T47D (cell line): ENCODE measurements around the gene PRRC2B.
A peak's percentile ranks its signal among the peaks of the same experiment; 100 is the strongest.
"Not testable (repeated sequence)": the region's sequence is repeated elsewhere in the genome, so short reads cannot be mapped to it uniquely, and the experiment has no call there.

Experiments
- DNase-seq, 2 experiments: peaks; one replicate each; pipeline versions ENCODE4 v3.0.0 to v3.0.0-alpha.2; 2011 to 2012; ENCODE audit warnings: low read depth in 1 of 2, low spot score in 1 of 2
- JUND ChIP-seq: IDR thresholded peaks from 2 replicates; pipeline ENCODE4 v1.6.1; 2012; ENCODE audit warnings: low read depth
- in situ Hi-C: cut with HindIII; loops from 2 replicates; pipeline ENCODE4 v1.10.0; 2016; ENCODE audit warnings: low sequenced_read_pairs, low pct_unique_long_range_greater_than_20kb

The PRRC2B gene

DNA sequence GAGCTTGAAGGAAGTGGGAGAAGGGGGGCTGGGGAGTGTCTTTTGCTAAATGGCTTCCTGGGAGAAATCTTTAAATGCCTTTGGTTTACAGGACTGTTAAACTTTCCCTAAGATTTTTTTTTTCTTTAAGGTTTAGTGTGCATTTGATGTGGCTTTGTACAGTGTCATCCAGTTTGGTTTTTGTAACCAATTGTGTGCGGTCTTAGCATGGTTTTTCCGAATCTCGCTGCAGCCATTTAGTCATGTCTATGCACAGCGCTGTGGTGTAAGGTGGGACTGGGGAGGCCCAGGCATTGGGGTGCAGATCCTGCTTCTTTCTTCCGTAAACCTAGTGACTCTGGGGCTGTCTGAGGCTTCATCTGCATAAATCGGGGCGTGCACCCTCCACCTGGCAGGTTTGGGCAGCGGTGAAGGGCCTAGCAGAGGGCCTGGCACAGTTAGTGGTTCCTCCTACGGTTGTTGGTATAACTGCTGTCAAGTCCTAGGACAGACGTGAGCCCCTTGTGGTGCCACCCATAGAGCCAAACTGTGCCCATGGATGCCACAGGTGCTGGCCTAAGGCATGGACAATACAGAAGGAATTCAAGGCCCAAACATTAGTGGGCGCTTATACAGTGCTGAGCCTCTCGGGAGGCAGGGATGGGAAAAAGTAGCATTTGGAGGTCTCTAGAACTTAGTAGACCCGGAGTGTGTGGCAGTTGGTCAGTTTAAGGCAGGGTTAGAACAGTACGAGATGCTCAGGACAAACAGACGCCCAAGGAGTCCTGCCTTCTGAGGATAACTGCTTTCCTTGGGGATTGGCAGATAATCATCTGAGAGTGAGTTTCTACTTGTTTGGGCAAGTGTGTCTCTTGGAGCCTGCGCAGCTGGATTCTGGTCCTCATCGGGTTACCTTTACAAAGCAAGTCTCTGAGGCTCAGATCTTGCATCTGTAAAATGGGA lies 1.5 kb downstream of the PRRC2B start:
- no peak for TF ChIP-seq JUND

DNA sequence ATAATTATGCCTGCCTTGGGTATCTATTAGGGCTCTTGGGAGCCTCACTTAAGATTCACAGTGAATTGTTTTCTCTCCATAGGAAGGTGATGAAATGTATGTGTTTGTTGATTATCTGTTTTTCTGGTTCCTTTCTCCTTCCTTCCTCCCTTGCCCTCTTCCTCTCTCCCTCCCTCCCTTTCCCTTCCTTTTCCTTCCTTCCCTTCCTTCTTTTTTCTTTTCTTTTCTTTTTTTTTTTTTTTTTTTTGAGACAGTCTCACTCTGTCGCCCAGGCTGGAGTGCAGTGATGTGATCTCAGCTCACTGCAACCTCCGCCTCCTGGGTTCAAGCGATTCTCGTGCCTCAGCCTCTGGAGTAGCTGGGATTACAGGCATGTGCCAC lies 2.2 kb downstream of the PRRC2B start:
- DNase-seq, in situ Hi-C loops: not testable (repeated sequence)

More for the DNA sequence above, 1.5 kb downstream of the PRRC2B start:
- in situ Hi-C loops: no loop called here
- DNase-seq: peak; percentile 85 to 91

DNA sequence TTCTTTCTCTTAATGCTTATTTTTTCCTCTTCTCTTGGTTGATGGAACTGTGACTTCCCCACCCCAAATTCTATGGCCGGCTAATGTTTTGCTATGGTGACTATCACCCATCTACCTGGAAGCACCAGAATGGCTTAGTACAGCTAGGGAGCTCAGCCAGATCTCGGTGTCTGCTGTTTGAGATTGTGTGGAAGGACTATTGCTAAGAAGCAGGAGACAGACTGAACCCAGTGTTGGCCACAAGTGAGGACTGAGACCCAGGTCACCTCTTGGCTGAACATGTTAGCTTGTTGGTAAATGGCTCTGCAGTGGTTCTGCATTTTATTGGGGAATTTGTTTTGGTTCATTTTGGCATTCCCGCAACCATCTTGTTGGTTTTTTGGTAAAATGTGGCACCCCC lies 2.7 kb downstream of the PRRC2B start:
- in situ Hi-C loops: no loop called here

DNA sequence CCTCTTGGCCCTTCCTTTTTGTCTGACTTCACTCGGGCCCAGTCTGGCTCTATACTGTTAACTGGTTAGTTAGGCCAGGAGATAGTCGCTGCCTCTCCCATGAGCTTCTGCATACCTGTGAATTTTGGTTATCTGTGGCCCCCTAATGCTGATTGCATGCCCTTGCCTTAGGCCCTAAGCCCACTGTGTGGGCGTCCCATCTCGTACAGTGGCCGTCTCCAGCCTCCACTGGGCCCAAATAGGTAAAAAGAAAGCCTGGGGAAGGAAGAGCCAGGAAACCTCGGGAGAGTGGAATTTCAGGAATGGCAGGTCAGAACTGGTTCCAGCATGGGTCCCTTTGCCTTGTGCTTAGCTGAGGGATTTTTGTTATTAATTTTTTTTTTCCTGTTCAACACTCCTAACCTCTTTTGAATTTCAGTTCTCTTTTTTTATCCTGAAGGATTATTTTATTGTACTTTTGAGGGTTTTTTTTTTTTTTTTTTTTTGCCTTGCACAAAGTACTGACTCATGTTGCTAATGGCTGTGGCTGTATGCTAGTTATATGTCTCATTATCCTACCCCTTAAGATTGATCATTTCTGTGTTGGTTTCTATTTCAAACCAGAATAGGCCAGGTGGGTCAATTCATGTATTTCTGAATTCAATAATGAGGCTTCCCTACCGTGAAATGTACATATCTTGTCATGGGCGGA lies 3.4 kb downstream of the PRRC2B start:
- in situ Hi-C loops: no loop called here
- DNase-seq: peak; percentile 70 to 89
- 0 out of 2 replicates have a peak, but pooled peaks have one; percentile 16 for TF ChIP-seq JUND

More for the DNA sequence above, 2.7 kb downstream of the PRRC2B start:
- DNase-seq: no peak
- TF ChIP-seq JUND: no peak

DNA sequence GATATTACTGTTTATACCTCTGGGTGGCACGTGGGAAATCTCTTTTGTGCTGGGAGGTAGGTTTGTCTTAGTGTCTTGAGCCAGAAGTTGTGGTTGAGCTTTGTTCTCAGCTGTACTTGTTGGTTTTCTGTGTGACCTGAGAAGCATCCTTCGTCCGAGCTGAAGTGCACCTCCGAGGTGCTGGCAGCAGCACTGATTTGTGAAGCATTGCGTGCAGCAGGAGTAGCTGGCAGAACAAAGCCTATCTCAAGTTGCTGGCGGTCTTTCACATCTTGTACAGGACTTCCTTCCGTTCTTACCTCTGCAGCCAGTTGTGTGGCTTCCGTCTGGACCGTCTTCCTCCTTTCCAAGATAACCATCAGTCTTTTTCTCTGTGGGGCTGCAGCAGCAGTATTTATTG lies 4.3 kb downstream of the PRRC2B start:
- peak in 1 of 2 experiments; percentile 45 for DNase-seq
- in situ Hi-C loops: no loop called here
- TF ChIP-seq JUND: no peak

DNA sequence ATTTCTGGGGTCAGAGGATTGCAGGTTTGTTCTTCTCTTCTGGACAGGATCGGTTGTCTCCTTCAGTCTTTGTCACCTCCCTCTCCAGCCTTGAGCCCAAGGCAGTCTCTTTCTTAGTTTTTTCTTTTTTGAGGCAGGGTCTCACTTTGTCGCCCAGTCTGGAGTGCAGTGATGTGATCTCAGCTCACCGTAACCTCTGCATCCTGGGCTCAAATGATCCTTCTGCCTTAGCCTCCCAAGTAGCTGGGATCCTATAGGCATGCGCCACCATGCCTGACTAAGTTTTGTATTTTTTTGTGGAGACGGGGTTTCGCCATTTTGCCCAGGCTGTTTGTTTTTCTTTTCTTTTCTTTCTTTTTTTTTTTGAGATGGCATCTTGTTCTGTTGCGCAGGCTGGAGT lies 6.1 kb downstream of the PRRC2B start:
- in situ Hi-C loops: no loop called here
- TF ChIP-seq JUND: no peak
- DNase-seq: no peak

- in situ Hi-C loops: no loop called here
- no peak for DNase-seq
- no peak for TF ChIP-seq JUND
Measured at GRCh38 chr9:131400627-131401026, 6.7 kb downstream of the PRRC2B start.

GRCh38 chr9:131402073-131402472 lies 8.2 kb downstream of the PRRC2B start:
- no peak for TF ChIP-seq JUND
- peak in 1 of 2 experiments; percentile 44 for DNase-seq
- in situ Hi-C loops: no loop called here

DNA sequence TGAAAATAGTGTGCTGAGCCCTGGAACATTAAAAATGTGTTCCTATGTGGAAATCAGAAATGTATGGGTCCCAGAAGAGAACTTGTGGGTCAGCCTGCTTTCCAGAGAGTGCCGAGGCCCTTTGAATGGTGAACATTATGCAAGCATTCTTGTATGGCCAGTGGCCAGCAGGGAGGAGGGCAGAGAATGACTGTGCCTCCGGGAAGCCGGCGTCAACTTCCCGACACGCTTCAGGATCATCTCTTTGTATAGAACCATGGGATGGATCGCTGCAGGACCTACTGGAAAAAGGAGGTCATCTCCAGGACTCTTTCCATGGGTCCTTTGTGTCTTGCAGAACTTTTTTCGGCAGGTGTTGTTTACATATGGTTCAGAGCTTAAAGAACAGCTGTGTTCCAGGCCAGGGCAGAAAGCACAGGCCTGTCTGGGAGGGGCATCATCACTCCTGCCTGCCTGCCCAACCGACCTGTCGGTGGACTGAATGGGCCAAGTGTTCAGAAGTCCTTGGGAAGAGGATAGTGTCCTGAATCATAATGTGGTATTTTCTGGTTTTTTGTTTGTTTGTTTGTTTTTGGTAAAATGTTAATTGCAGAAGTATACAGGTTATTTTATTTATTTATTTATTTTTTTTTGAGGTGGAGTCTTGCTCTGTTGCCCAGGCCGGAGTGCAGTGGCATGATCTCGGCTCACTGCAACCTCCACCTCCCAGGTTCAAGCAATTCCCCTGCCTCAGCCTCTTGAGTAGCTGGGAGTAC lies 9.0 kb downstream of the PRRC2B start:
- peak in 1 of 2 experiments; percentile 87 for DNase-seq
- in situ Hi-C loops: no loop called here

GRCh38 chr9:131403493-131403773 lies 9.5 kb downstream of the PRRC2B start:
- no peak for DNase-seq
- in situ Hi-C loops: no loop called here

More for the DNA sequence above, 9.0 kb downstream of the PRRC2B start:
- TF ChIP-seq JUND: no peak

DNA sequence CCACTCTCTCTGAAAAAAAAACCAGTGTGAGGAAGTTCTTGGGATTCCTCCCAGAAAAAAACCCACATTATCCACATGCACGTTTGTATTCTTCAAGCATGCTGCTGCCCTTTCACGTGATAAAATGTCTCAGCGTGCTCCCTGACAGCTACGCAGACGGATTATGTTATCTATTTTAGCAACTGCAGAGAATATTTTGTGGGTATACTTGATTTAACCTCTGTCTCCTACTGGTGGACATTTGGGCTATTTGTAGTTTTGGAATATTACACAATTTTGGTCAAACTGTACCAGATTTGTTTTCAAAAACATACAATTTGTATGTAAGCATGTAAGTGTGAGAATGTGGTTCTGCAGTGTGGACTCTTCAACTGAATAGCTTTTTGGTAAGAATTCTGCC lies 10.7 kb downstream of the PRRC2B start:
- in situ Hi-C loops: no loop called here
- no peak for DNase-seq
- TF ChIP-seq JUND: no peak

More at GRCh38 chr9:131403493-131403773, 9.5 kb downstream of the PRRC2B start:
- no peak for TF ChIP-seq JUND

- no peak for TF ChIP-seq JUND
- DNase-seq: no peak
- in situ Hi-C loops: no loop called here
Measured at GRCh38 chr9:131404987-131405386, 11.1 kb downstream of the PRRC2B start.
